HG02588 (cell line): ENCODE data around the gene KCNJ16.

Source experiments
- ATAC-seq: cut with Tn5 transposase; IDR thresholded peaks from one replicate; pipeline ENCODE4 v1.9.1; 2021; ENCODE audit warnings: mild to moderate bottlenecking, moderate library complexity; ENCODE audit not compliant: unreplicated experiment

KCNJ16 gene

GRCh38 chr17:70095455-70095854 is 20.4 kb downstream of the KCNJ16 start:
- no peak for ATAC-seq

GRCh38 chr17:70096861-70097260 is 21.8 kb downstream of the KCNJ16 start:
- ATAC-seq, result no peak

GRCh38 chr17:70098030-70098429 is 23.0 kb downstream of the KCNJ16 start:
- ATAC-seq, result no peak

GRCh38 chr17:70099294-70099693 is 24.3 kb downstream of the KCNJ16 start:
- ATAC-seq, result no peak

GRCh38 chr17:70099884-70100283 is 24.9 kb downstream of the KCNJ16 start:
- no peak for ATAC-seq

GRCh38 chr17:70100983-70101382 is 26.0 kb downstream of the KCNJ16 start:
- no peak for ATAC-seq

- ATAC-seq, result no peak
These were observed 27.5 kb downstream of the KCNJ16 start for GRCh38 chr17:70102531-70102930.

- ATAC-seq, result no peak
These were observed 29.9 kb downstream of the KCNJ16 start for GRCh38 chr17:70104791-70105523.

GRCh38 chr17:70105641-70106040 is 30.6 kb downstream of the KCNJ16 start:
- no peak for ATAC-seq

GRCh38 chr17:70106551-70106950 is 31.5 kb downstream of the KCNJ16 start:
- no peak for ATAC-seq

- ATAC-seq, result no peak
These were observed 32.4 kb downstream of the KCNJ16 start for GRCh38 chr17:70107441-70107840.

- no peak for ATAC-seq
These were observed 33.0 kb downstream of the KCNJ16 start for GRCh38 chr17:70107904-70108565.

GRCh38 chr17:70109497-70109896 is 34.5 kb downstream of the KCNJ16 start:
- no peak for ATAC-seq

- ATAC-seq, result no peak
These were observed 35.4 kb downstream of the KCNJ16 start for GRCh38 chr17:70110443-70110880.

- no peak for ATAC-seq
These were observed 36.2 kb downstream of the KCNJ16 start for GRCh38 chr17:70111201-70111600.

GRCh38 chr17:70114405-70114804 is 39.4 kb downstream of the KCNJ16 start:
- no peak for ATAC-seq

- no peak for ATAC-seq
These were observed 40.1 kb downstream of the KCNJ16 start for GRCh38 chr17:70115126-70115525.

GRCh38 chr17:70116919-70117318 is 41.9 kb downstream of the KCNJ16 start:
- no peak for ATAC-seq

GRCh38 chr17:70119545-70119944 is 44.5 kb downstream of the KCNJ16 start:
- no peak for ATAC-seq

GRCh38 chr17:70119983-70120382 is 45.0 kb downstream of the KCNJ16 start:
- no peak for ATAC-seq

- no peak for ATAC-seq
These were observed 45.4 kb downstream of the KCNJ16 start for GRCh38 chr17:70120425-70120824.

GRCh38 chr17:70121126-70121525 is 46.1 kb downstream of the KCNJ16 start:
- ATAC-seq, result no peak
